SK-N-SH (cell line): Measurements from ENCODE around the gene PRKCA. TPM values are rescaled to one million over a fixed set of nuclear protein-coding genes. Genes with fewer than 3 reads are reported as not detected.

Source experiments
- CTCF ChIA-PET: fragments of 300-600, 350-600 bp; formaldehyde crosslinking; extraction: SDS; loops from one replicate; lab custom pipeline; 2021; lab: Yijun Ruan, JAX
- POLR2A ChIA-PET: fragments of 350-600 bp; sonication (Branson Sonifier 250); formaldehyde crosslinking; extraction: SDS; loops from one replicate; lab custom pipeline; 2020; ENCODE audit warnings: antibody characterized with exemption, inconsistent platforms; lab: Yijun Ruan, JAX
- DNase-seq: peaks from one replicate; pipeline ENCODE4 v3.0.0; 2012
- H2AFZ ChIP-seq: fragments of 200-600 bp; sonication (generic); 2 replicates; pipeline ENCODE4 v1.8.1; 2016; ENCODE audit warnings: antibody characterized with exemption, mild to moderate bottlenecking, low read depth
- H3F3A ChIP-seq: fragments of 200-600 bp; sonication (generic); replicated peaks from 2 replicates; pipeline ENCODE3; 2016; ENCODE audit warnings: antibody characterized with exemption, mild to moderate bottlenecking; ENCODE audit not compliant: insufficient read depth
- H3K27ac ChIP-seq, 2 experiments: fragments of 200-500 bp in 1 of 2; fragments of 200-600 bp in 1 of 2; sonication (Bioruptor generic) in 1 of 2; sonication (generic), shearing (Covaris generic) in 1 of 2; 2 replicates each; pipeline versions ENCODE4 v1.5.1 to v1.6.1; 2014 to 2016; ENCODE audit warnings: low read depth in 2 of 2, inconsistent platforms in 1 of 2, low read length in 1 of 2, mild to moderate bottlenecking in 1 of 2, mixed read lengths in 1 of 2
- H3K27me3 ChIP-seq: fragments of 200-600 bp; sonication (generic), shearing (Covaris generic); 2 replicates; pipeline ENCODE4 v1.6.1; 2016; ENCODE audit warnings: mixed run types; ENCODE audit not compliant: insufficient read depth
- H3K36me3 ChIP-seq, 2 experiments: fragments of 200-500 bp in 1 of 2; fragments of 200-600 bp in 1 of 2; sonication (Bioruptor generic) in 1 of 2; sonication (generic) in 1 of 2; replicated peaks in 1 of 2; 2 replicates each; pipeline versions ENCODE3 to v1.5.1; 2014 to 2016; ENCODE audit warnings: low read length in 1 of 2, mild to moderate bottlenecking in 1 of 2; ENCODE audit not compliant: insufficient read depth in 2 of 2, control insufficient read depth in 1 of 2
- H3K4me1 ChIP-seq, 2 experiments: fragments of 200-500 bp in 1 of 2; fragments of 200-600 bp in 1 of 2; sonication (Bioruptor generic) in 1 of 2; sonication (generic), shearing (Covaris generic) in 1 of 2; 2 replicates each; pipeline versions ENCODE4 v1.5.1 to v1.6.1; 2014 to 2016; ENCODE audit warnings: low read depth in 1 of 2, low read length in 1 of 2, mixed run types in 1 of 2; ENCODE audit not compliant: insufficient read depth in 2 of 2, control insufficient read depth in 1 of 2
- H3K4me2 ChIP-seq: fragments of 200-600 bp; sonication (generic), shearing (Covaris generic); 2 replicates; pipeline ENCODE4 v1.6.1; 2017; ENCODE audit warnings: mixed run types
- H3K4me3 ChIP-seq, 2 experiments: fragments of 200-500 bp in 1 of 2; fragments of 200-600 bp in 1 of 2; sonication (Bioruptor generic) in 1 of 2; sonication (generic), shearing (Covaris generic) in 1 of 2; 2 replicates each; pipeline versions ENCODE4 v1.5.1 to v1.8.1; 2014 to 2016; ENCODE audit warnings: low read depth in 2 of 2, inconsistent platforms in 1 of 2, low read length in 1 of 2, mild to moderate bottlenecking in 1 of 2, mixed read lengths in 1 of 2, moderate library complexity in 1 of 2
- H3K79me2 ChIP-seq: fragments of 200-600 bp; sonication (generic); 2 replicates; pipeline ENCODE4 v1.8.1; 2017; ENCODE audit warnings: mild to moderate bottlenecking; ENCODE audit not compliant: insufficient read depth
- H3K9ac ChIP-seq: fragments of 200-600 bp; sonication (generic); 2 replicates; pipeline ENCODE4 v1.6.1; 2017; ENCODE audit warnings: mixed run types
- H3K9me2 ChIP-seq: fragments of 200-600 bp; sonication (generic); 2 replicates; pipeline ENCODE4 v1.6.1; 2017; ENCODE audit warnings: mixed run types
- H3K9me3 ChIP-seq: fragments of 200-600 bp; sonication (generic); 2 replicates; pipeline ENCODE4 v1.6.1; 2017; ENCODE audit warnings: mixed run types, mild to moderate bottlenecking, moderate library complexity
- H4K20me1 ChIP-seq: fragments of 200-600 bp; sonication (generic); 2 replicates; pipeline ENCODE4 v1.6.1; 2017; ENCODE audit warnings: mild to moderate bottlenecking, mixed run types; ENCODE audit not compliant: insufficient read depth
- ELF1 ChIP-seq: IDR thresholded peaks from 2 replicates; pipeline ENCODE4 v1.4.0; 2012
- EP300 ChIP-seq, 2 experiments: IDR thresholded peaks; 2 replicates each; pipeline versions ENCODE4 v1.4.0 to v1.6.1; 2012; ENCODE audit warnings: borderline replicate concordance in 1 of 2, low read depth in 1 of 2, low read length in 1 of 2
- FOXJ3 ChIP-seq: sonication (generic); formaldehyde crosslinking; IDR thresholded peaks from 2 replicates; pipeline ENCODE4 v1.5.1; 2020; ENCODE audit warnings: mild to moderate bottlenecking, missing genetic modification reagents
- GABPA ChIP-seq: IDR thresholded peaks from 2 replicates; pipeline ENCODE4 v1.4.0; 2012; ENCODE audit warnings: low read depth, mild to moderate bottlenecking
- GATA2 ChIP-seq: sonication (generic); formaldehyde crosslinking; IDR thresholded peaks from 2 replicates; pipeline ENCODE4 v1.5.0; 2020; ENCODE audit warnings: mild to moderate bottlenecking, missing genetic modification reagents
- MEF2A ChIP-seq: IDR thresholded peaks from 2 replicates; pipeline ENCODE4 v1.4.0; 2012; ENCODE audit warnings: low read depth, borderline replicate concordance
- MXI1 ChIP-seq: IDR thresholded peaks from 2 replicates; pipeline ENCODE4 v1.6.1; 2012; ENCODE audit warnings: mild to moderate bottlenecking, low read depth, low read length, improper control_type of control experiment
- NFIC ChIP-seq: IDR thresholded peaks from 2 replicates; pipeline ENCODE4 v1.4.0; 2012; ENCODE audit warnings: borderline replicate concordance
- RAD21 ChIP-seq: IDR thresholded peaks from 2 replicates; pipeline ENCODE4 v1.6.1; 2012; ENCODE audit warnings: mild to moderate bottlenecking, low read length
- RCOR1 ChIP-seq: fragments of 150-350 bp; IDR thresholded peaks from 2 replicates; pipeline ENCODE4 v1.6.1; 2017; ENCODE audit warnings: antibody characterized with exemption, low read length
- RXRA ChIP-seq: IDR thresholded peaks from 2 replicates; pipeline ENCODE4 v1.4.0; 2012; ENCODE audit warnings: low read depth, mild to moderate bottlenecking, borderline replicate concordance
- SMC3 ChIP-seq: IDR thresholded peaks from 2 replicates; pipeline ENCODE4 v1.6.1; 2012; ENCODE audit warnings: low read depth, low read length, improper control_type of control experiment
- TCF12 ChIP-seq: IDR thresholded peaks from 2 replicates; pipeline ENCODE4 v1.4.0; 2012
- YY1 ChIP-seq: IDR thresholded peaks from 2 replicates; pipeline ENCODE4 v1.4.0; 2012; ENCODE audit warnings: low read depth, mild to moderate bottlenecking
- WGBS: methylation state at CpG from one replicate; pipeline ENCODE4 v1.1.6; 2017; ENCODE audit warnings: low lambda C conversion rate; 5-methylcytosine and 5-hydroxymethylcytosine counted together
- polyA plus RNA-seq, 3 experiments: library from polyadenylated mRNA; depleted of rRNA; stranded (reverse); fragments of >200 nt; gene quantifications; 2 replicates each; pipeline ENCODE4 v1.2.3, GENCODE V29; 2012
- TF ChIP-seq, protein P1 (sequence below): IDR thresholded peaks from 2 replicates; pipeline ENCODE4 v1.6.1; 2012; ENCODE audit warnings: mild to moderate bottlenecking, low read depth, low read length, moderate library complexity
- TF ChIP-seq, protein P2 (sequence below): IDR thresholded peaks from 2 replicates; pipeline ENCODE4; 2012
- TF ChIP-seq, protein P3 (sequence below): fragments of 200-600 bp; sonication (generic); IDR thresholded peaks from 2 replicates; pipeline ENCODE4 v1.6.1; 2017; ENCODE audit warnings: antibody characterized with exemption, mild to moderate bottlenecking, moderate library complexity
- TF ChIP-seq, protein P4 (sequence below): fragments of 150-350 bp; IDR thresholded peaks from 2 replicates; pipeline ENCODE4 v1.6.1; 2017; ENCODE audit warnings: antibody characterized with exemption, low read length, low read depth, borderline replicate concordance

PRKCA gene
- polyA plus RNA-seq, 1 of the 3 experiments (the other 2 are of a cell fraction), result 108 TPM

DNA sequence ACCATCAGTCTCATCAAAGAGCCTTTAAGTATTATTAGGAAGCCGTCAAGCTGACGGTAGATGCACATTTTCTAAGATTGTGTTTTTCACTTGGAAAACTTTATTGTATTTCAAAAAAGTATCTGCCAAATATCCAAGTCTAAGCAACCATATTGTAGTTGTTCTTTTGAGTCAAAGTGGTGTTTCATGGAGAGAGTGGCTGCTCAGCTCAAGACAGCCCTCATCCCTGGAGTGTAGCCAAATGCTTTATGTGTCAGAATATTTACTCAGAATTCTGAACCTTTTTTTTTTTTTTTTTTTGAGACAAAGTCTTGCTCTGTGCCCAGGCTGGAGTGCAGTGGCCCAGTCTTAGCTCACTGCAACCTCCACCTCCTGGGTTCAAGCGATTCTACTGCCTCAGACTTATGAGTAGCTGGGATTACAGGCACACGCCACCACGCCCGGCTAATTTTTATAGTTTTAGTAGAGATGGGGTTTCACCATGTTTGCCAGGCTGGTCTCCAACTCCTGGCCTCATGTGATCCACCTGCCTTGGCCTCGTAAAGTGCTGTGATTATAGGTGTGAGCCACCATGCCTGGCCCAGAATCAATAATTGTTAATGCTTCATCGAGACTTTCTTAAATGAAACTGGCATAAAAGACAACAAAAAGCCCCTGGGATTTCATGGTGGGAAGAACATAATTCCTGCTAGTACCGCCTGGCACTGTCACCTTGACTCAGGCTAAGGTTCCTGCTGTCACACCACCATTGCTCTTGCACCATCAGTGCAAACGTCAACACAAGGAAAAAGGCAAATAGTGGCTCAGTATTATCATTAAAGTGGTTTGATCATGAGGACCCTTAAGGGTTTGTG is 45.5 kb downstream of the PRKCA start (continued):
- TF ChIP-seq, protein P1, sequence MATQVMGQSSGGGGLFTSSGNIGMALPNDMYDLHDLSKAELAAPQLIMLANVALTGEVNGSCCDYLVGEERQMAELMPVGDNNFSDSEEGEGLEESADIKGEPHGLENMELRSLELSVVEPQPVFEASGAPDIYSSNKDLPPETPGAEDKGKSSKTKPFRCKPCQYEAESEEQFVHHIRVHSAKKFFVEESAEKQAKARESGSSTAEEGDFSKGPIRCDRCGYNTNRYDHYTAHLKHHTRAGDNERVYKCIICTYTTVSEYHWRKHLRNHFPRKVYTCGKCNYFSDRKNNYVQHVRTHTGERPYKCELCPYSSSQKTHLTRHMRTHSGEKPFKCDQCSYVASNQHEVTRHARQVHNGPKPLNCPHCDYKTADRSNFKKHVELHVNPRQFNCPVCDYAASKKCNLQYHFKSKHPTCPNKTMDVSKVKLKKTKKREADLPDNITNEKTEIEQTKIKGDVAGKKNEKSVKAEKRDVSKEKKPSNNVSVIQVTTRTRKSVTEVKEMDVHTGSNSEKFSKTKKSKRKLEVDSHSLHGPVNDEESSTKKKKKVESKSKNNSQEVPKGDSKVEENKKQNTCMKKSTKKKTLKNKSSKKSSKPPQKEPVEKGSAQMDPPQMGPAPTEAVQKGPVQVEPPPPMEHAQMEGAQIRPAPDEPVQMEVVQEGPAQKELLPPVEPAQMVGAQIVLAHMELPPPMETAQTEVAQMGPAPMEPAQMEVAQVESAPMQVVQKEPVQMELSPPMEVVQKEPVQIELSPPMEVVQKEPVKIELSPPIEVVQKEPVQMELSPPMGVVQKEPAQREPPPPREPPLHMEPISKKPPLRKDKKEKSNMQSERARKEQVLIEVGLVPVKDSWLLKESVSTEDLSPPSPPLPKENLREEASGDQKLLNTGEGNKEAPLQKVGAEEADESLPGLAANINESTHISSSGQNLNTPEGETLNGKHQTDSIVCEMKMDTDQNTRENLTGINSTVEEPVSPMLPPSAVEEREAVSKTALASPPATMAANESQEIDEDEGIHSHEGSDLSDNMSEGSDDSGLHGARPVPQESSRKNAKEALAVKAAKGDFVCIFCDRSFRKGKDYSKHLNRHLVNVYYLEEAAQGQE, result no peak

DNA sequence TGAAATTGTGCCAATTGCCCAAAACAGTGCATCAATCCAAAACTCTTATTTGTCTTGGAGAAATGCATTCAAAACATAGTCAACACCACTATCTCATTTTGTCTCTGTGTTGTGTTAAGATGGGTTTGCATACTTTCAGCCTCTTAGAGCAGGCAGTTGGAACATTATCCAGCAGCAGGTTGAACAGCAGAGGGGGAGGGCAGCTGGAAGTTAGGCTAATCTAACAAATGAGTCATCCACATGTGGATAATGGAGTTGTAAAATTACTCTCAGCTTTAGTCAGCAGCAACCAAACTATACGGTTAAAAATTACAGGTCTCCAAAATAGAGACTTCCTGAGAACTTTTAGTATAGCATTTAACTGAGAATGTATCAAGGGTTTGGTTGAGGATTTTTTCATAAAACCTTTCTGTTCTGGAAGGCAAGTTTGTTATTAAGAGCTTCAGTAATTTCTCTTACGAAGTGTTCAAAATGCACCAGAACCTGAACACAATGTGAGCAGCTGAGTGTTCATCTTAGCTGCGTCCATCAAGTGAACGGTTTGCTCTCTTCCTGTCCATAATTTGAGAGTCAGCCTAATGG is 46.3 kb downstream of the PRKCA start:
- Histone ChIP-seq H3K4me2 (peak overlapping the region; percentile 56), H3K27ac (peak overlapping the region; percentile 80 to 86), H3K4me3 (no peak overlapping the region; a peak in 1 of 4 replicates), H3K9me3 (no peaks in the 10 kb centered on the region), H3F3A (peaks cover 62% of the 10 kb centered on the region), H3K79me2 (peaks cover 100% of the 10 kb centered on the region), H3K27me3 (no peaks in the 10 kb centered on the region), H3K36me3 (peaks cover 0 to 10% of the 10 kb centered on the region in 2 experiments), H3K9ac (peak overlapping the region; percentile 4; the same call in 1 of the 2 replicates), H2AFZ (no peak overlapping the region), H3K9me2 (no peaks in the 10 kb centered on the region), H3K4me1 (peaks cover 37 to 53% of the 10 kb centered on the region in 2 experiments), H4K20me1 (peaks cover 95% of the 10 kb centered on the region)
- peak; percentile 48 for DNase-seq
- CTCF ChIA-PET, result no interaction called here
- 24% methylated on average over 4 of the region's 4 CpGs for WGBS
- POLR2A ChIA-PET, result no interaction called here
- TF ChIP-seq, protein P2, sequence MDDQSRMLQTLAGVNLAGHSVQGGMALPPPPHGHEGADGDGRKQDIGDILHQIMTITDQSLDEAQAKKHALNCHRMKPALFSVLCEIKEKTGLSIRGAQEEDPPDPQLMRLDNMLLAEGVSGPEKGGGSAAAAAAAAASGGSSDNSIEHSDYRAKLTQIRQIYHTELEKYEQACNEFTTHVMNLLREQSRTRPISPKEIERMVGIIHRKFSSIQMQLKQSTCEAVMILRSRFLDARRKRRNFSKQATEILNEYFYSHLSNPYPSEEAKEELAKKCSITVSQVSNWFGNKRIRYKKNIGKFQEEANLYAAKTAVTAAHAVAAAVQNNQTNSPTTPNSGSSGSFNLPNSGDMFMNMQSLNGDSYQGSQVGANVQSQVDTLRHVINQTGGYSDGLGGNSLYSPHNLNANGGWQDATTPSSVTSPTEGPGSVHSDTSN, result peak; percentile 86
- TF ChIP-seq MEF2A (no peak), RCOR1 (peak; percentile 81), EP300 (IDR thresholded peaks at IDR 0.05; ENCODE audit: borderline replicate concordance in 1 of 2, low read depth in 1 of 2, low read length in 1 of 2) (peak; percentile 83 to 90), NFIC (peak; percentile 88), GABPA (no peak), SMC3 (no peak), GATA2 (no peak), TCF12 (peak; percentile 98), RAD21 (peak; percentile 22; the same call in 1 of the 2 replicates), ELF1 (no peak), FOXJ3 (no peak), MXI1 (peak; percentile 56; the same call in 1 of the 2 replicates), YY1 (no peak), RXRA (peak; percentile 35; the same call in 1 of the 2 replicates)
- TF ChIP-seq, protein P3, sequence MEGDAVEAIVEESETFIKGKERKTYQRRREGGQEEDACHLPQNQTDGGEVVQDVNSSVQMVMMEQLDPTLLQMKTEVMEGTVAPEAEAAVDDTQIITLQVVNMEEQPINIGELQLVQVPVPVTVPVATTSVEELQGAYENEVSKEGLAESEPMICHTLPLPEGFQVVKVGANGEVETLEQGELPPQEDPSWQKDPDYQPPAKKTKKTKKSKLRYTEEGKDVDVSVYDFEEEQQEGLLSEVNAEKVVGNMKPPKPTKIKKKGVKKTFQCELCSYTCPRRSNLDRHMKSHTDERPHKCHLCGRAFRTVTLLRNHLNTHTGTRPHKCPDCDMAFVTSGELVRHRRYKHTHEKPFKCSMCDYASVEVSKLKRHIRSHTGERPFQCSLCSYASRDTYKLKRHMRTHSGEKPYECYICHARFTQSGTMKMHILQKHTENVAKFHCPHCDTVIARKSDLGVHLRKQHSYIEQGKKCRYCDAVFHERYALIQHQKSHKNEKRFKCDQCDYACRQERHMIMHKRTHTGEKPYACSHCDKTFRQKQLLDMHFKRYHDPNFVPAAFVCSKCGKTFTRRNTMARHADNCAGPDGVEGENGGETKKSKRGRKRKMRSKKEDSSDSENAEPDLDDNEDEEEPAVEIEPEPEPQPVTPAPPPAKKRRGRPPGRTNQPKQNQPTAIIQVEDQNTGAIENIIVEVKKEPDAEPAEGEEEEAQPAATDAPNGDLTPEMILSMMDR, result no peak
- TF ChIP-seq, protein P4, sequence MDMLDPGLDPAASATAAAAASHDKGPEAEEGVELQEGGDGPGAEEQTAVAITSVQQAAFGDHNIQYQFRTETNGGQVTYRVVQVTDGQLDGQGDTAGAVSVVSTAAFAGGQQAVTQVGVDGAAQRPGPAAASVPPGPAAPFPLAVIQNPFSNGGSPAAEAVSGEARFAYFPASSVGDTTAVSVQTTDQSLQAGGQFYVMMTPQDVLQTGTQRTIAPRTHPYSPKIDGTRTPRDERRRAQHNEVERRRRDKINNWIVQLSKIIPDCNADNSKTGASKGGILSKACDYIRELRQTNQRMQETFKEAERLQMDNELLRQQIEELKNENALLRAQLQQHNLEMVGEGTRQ, result no peak
- TF ChIP-seq, protein P1, result 0 out of 2 replicates have a peak, but pooled peaks have one; percentile 56
